ENCODE measurements around the gene SRXN1.
A peak's percentile ranks its signal among the peaks of the same experiment; 100 is the strongest.

- TF ChIP-seq CTCF (IDR thresholded peaks at IDR 0.05; ENCODE audit: insufficient read depth, low read length) (no peak), REST (IDR thresholded peaks at IDR 0.05; ENCODE audit: insufficient replicate concordance, low read depth) (peak; percentile 96), POLR2AphosphoS5 (IDR thresholded peaks at IDR 0.05; ENCODE audit: low read depth) (no peak), GABPA (IDR thresholded peaks at IDR 0.05; ENCODE audit: low read depth) (no peak)
Observed at GRCh38 chr20:675453-676314, 22.7 kb upstream of the SRXN1 start, which contains the start of gene SCRT2.
